HG02610 (cell line): ENCODE results near the gene ASTN2.

Source experiments
- ATAC-seq: cut with Tn5 transposase; IDR thresholded peaks from one replicate; pipeline ENCODE4 v1.9.1; 2021; ENCODE audit warnings: mild to moderate bottlenecking, moderate library complexity; ENCODE audit not compliant: unreplicated experiment

The ASTN2 gene

GRCh38 chr9:117029341-117029740, 385.5 kb downstream of the ASTN2 start:
- no peak for ATAC-seq

- ATAC-seq = no peak
These were observed 386.6 kb downstream of the ASTN2 start for GRCh38 chr9:117028103-117028858.

- no peak for ATAC-seq
These were observed 393.0 kb downstream of the ASTN2 start for GRCh38 chr9:117021906-117022305.

DNA sequence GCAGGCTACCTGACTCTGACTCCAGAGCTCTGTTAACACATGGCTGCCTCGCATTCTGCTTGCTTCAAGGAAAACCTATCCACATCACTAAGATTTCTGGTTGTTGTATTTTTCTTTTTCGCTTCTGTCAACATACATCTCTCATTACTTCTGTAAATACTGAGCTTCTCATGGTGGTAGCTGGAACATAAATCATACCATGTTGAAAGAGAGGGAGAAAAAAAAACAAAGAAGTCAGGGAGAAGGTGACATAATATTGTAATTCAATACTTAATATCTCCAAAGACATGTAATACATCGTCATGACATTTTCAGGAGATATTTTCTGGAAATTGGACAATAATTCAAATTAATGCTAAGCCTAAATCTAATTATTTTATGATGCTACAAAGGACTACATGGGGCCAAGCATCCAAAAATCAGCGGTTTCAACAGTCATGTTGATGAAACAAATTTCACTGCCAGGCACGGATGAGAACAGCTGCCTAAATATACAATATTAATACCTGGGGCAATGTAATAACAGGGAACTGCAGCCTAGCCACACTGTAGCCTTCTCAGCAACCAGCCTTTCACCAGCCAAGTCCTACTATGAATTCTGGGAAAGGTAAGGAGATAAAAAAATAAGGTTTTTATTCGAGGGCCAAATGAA, 395.8 kb downstream of the ASTN2 start:
- ATAC-seq = no peak

GRCh38 chr9:117017414-117017985, 397.4 kb downstream of the ASTN2 start:
- no peak for ATAC-seq

- no peak for ATAC-seq
These were observed 400.8 kb downstream of the ASTN2 start for GRCh38 chr9:117014061-117014460.

- no peak for ATAC-seq
These were observed 401.3 kb downstream of the ASTN2 start for GRCh38 chr9:117013440-117013995.

DNA sequence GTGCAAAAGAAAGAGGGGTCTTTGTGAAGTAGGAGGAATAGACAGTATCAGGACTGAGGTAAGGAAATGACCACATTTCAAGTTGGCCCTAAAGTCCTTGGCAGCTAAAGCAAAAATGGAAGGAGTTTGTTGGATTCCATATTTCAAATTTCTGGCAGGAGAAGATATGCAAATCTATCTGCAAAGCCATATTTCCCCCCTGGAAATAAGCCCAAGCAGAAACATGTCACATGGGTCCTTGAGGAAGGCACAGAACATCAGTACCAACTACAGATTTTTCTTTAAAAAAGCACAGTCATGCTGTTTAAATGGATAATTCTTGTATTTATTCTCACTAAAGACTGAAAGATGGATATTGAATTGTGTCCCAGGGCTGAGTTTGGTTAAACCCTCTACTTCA, 404.8 kb downstream of the ASTN2 start:
- ATAC-seq = no peak

- ATAC-seq = no peak
These were observed 406.0 kb downstream of the ASTN2 start for GRCh38 chr9:117008876-117009275.

DNA sequence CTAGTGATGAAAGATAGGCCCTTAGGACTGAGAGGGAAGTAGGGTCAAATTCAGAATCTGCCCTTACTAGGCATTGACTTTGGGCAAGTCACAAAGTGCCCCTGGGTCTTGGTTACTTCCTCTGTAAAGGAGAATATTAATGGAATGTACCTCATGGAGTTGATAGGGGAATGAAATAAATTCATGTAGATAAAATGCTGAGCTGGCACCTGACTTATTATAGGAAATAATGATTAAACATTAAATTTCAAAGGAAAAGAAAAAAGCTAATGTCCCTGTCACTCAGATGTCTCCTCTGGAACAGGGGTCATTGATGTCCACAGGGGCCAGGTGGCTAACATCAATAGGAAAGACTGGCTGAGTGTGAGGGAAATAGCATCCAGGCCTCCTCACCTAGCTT, 406.4 kb downstream of the ASTN2 start:
- no peak for ATAC-seq

GRCh38 chr9:117002686-117003085, 412.2 kb downstream of the ASTN2 start:
- ATAC-seq = no peak

GRCh38 chr9:117000834-117001233, 414.0 kb downstream of the ASTN2 start:
- no peak for ATAC-seq

- ATAC-seq = no peak
These were observed 414.6 kb downstream of the ASTN2 start for GRCh38 chr9:117000196-117000723.

- ATAC-seq = no peak
These were observed 416.6 kb downstream of the ASTN2 start for GRCh38 chr9:116998305-116998704.

DNA sequence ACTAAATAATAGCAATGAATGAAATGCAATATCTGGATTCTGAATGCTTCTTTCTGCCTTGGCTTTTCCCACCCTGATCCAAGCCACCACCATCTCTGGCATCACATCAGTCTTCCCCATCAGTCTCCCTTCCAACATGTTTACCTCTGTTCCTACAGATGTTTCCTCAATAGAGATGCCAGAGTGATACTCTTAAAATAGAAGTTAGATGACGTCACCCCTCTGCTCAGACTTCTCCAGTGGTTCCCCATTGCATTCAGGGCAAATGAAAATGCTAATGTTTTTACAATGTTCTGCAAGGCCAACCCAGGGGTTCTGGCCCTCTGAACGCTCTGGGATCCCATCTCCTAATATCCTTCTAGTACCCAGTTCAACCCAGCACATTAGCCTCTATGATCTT, 422.0 kb downstream of the ASTN2 start:
- no peak for ATAC-seq

DNA sequence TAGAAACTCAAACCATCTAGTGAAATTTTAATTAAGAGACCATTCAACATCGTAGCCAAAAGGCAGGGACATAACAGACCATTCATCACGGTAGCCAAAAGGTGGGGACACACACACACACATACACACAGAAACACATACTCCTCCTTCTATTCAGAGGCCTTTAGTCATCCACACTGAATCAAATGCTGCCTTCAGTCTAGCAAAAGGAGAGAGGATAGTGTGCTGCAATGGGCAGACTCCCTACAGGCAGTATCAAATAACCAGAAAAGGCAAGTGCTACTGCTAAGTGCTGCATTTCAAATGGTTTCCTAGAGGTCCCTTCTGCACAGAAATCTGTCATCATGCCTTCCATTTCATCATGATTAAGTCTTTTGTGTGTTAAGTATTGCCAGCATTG, 423.8 kb downstream of the ASTN2 start:
- ATAC-seq = no peak

- ATAC-seq = no peak
These were observed 424.3 kb downstream of the ASTN2 start for GRCh38 chr9:116990592-116990991.

GRCh38 chr9:116987721-116988485, 427.0 kb downstream of the ASTN2 start:
- ATAC-seq = no peak

DNA sequence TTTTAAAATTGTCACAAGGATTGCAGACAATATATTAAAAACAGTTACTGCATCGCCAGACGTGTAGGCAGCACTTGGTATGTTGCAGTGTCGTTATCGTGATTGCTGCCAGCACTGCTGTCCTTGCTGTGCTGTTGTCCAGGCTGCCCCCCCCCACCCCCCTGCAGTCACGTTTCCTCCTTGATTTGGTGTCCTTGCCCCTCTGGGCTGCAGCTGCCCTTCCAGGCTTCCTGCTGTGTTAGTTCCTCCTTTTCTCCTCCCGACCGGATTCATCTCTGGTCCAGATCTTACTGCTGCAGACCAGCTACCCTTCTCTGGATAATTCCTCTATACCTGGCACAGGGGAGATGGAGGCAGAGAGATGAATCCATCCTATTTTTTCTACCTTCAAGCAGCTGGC, 428.8 kb downstream of the ASTN2 start:
- no peak for ATAC-seq

DNA sequence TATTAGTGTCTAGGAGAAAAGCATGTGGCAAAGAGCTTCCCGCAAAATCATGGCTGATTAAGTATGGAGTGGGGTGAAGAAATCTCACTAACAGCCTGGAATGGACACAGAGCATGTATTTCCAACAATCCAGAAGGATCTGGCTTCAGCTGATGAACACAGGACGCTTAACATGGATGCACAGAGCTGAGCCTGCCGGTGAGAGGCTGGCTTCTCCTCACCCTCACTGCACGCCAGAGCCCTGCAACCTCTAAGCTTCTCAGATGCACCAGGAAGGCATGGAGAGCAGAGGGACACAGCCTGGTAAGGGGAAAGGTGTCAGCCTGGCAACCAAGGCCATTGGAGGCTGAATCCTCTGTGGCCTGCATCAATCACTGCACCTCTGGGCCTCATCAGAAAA, 429.3 kb downstream of the ASTN2 start:
- no peak for ATAC-seq

GRCh38 chr9:116984111-116984510, 430.7 kb downstream of the ASTN2 start:
- no peak for ATAC-seq
